ENCODE data around the gene PIP4K2A. TPM values are rescaled to one million over a fixed set of nuclear protein-coding genes. Genes with fewer than 3 reads are reported as not detected.
A peak's percentile ranks its signal among the peaks of the same experiment; 100 is the strongest.

Gene PIP4K2A
- total RNA-seq, 1 donor from 2014 or later, result 101 TPM

GRCh38 chr10:22588462-22588861 is 125.9 kb downstream of the PIP4K2A start:
- no peak for DNase-seq
- Mint-ChIP-seq H3K4me1 (peaks cover 2% of the 10 kb centered on the region), H3K27me3 (no peaks in the 10 kb centered on the region), H3K9me3 (no peaks in the 10 kb centered on the region), H3K4me3 (no peak overlapping the region), H3K27ac (no peak overlapping the region), H3K36me3 (ENCODE audit: low read depth) (peaks cover 45% of the 10 kb centered on the region)
- intact Hi-C loops (cut with micrococcal nuclease), result no loop called here

GRCh38 chr10:22583683-22584082 is 130.7 kb downstream of the PIP4K2A start:
- Mint-ChIP-seq H3K4me1 (peaks cover 7% of the 10 kb centered on the region), H3K36me3 (ENCODE audit: low read depth) (peaks cover 47% of the 10 kb centered on the region), H3K27ac (no peak overlapping the region), H3K27me3 (no peaks in the 10 kb centered on the region), H3K4me3 (no peak overlapping the region), H3K9me3 (no peaks in the 10 kb centered on the region)
- DNase-seq, result no peak
- intact Hi-C loops (cut with micrococcal nuclease), result no loop called here

DNA sequence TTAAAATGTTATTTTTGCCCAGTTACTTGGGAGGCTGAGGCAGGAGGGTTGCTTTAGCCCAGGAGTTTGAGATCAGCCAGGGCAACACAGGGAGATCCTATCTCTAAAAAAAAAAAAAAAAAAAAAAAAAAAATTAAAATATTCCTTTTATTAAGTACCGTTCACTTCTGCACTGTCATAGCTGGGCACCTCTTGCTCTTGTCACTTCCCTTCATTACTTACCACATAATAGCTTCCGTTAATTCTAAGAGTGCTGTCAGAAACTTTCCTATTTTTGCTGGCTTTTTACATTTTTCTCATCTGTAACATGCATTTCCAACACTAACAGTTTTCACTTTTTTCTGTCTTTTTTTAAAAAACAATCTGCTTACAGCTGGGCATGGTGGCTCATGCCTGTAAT is 132.9 kb downstream of the PIP4K2A start:
- Mint-ChIP-seq H3K27me3 (no peaks in the 10 kb centered on the region), H3K27ac (no peak overlapping the region), H3K9me3 (no peaks in the 10 kb centered on the region), H3K4me1 (peaks cover 13% of the 10 kb centered on the region), H3K4me3 (no peak overlapping the region), H3K36me3 (ENCODE audit: low read depth) (peaks cover 46% of the 10 kb centered on the region)
- intact Hi-C loops (cut with micrococcal nuclease), result no loop called here
- no peak for DNase-seq

GRCh38 chr10:22580711-22581110 is 133.7 kb downstream of the PIP4K2A start:
- intact Hi-C loops (cut with micrococcal nuclease), result no loop called here
- H3K4me3 Mint-ChIP-seq, result no peak overlapping the region
- H3K27me3 Mint-ChIP-seq, result no peaks in the 10 kb centered on the region
- peaks cover 11% of the 10 kb centered on the region for H3K4me1 Mint-ChIP-seq
- H3K36me3 Mint-ChIP-seq (ENCODE audit: low read depth), result peaks cover 44% of the 10 kb centered on the region
- H3K27ac Mint-ChIP-seq, result no peak overlapping the region
- no peak for DNase-seq
- H3K9me3 Mint-ChIP-seq, result no peaks in the 10 kb centered on the region

DNA sequence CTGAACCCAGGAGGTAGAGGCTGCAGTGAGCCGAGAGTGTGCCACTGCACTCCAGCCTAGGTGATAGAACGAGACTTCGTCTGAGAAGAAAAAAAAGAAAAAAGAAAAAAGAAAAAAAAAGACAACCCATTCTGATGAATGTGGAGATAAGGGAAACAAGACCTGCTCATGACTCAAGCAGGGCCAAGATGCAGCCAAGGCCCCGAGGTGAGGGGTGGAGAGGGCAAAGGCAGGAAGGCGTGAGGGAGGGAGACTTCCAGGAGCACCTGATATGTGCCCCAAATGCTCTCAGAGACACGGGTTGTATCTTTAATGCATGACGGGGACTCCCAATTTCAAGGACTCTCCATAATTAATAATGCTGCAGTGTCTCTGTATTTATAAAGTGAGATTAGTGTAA is 134.6 kb downstream of the PIP4K2A start:
- intact Hi-C loops (cut with micrococcal nuclease), result loop anchor here (10.0 kb wide), 2 partner anchors 145 to 335 kb away; no protein-coding TSS in a partner anchor
- Mint-ChIP-seq H3K4me1 (peaks cover 12% of the 10 kb centered on the region), H3K36me3 (ENCODE audit: low read depth) (peaks cover 48% of the 10 kb centered on the region), H3K9me3 (no peaks in the 10 kb centered on the region), H3K4me3 (no peak overlapping the region), H3K27ac (peak overlapping the region; percentile 38), H3K27me3 (no peaks in the 10 kb centered on the region)
- DNase-seq, result no peak

DNA sequence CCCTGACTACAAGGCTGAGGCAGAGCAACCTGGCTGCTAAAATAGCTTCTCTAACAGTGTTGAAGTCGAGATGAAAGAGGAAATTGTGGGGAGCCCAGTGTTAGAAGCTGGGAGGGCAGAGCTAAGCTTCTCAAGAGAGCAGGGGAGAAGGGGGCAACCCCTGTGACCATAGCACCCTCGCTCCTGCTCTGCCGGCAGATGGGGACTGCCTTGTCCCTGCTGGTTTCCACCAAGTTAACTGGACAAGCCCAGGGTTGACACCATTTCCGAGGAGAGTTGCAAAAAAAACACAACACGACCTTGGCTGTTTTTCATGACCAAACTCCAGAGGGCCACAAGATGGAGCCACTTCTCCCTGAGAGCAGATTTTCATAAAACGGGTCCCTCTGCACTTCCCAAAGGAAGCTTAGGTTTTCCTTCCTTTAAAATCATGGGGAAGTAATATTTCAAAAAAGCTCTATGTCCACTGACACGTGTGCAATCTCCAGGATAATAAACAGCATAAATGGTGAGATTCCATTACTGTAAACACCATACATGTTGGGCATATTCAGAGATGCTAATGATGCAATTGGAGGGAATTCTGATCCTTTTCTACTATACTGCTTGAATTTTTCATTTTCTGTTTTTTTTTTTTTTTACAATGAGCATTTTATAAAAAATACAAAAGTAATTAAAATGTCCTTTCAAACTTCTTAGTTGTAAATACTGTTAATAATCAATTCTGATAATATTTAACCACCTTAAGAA is 140.4 kb downstream of the PIP4K2A start:
- DNase-seq, result no peak
- H3K4me3 Mint-ChIP-seq, result no peak overlapping the region
- no peaks in the 10 kb centered on the region for H3K9me3 Mint-ChIP-seq
- no peaks in the 10 kb centered on the region for H3K27me3 Mint-ChIP-seq
- peaks cover 49% of the 10 kb centered on the region for H3K36me3 Mint-ChIP-seq (ENCODE audit: low read depth)
- H3K4me1 Mint-ChIP-seq, result peaks cover 36% of the 10 kb centered on the region
- no peak overlapping the region for H3K27ac Mint-ChIP-seq
- intact Hi-C loops (cut with micrococcal nuclease), result loop anchor here (5.0 to 10.0 kb wide), 4 partner anchors 139 to 413 kb away; partner anchors contain the start of gene COMMD3

DNA sequence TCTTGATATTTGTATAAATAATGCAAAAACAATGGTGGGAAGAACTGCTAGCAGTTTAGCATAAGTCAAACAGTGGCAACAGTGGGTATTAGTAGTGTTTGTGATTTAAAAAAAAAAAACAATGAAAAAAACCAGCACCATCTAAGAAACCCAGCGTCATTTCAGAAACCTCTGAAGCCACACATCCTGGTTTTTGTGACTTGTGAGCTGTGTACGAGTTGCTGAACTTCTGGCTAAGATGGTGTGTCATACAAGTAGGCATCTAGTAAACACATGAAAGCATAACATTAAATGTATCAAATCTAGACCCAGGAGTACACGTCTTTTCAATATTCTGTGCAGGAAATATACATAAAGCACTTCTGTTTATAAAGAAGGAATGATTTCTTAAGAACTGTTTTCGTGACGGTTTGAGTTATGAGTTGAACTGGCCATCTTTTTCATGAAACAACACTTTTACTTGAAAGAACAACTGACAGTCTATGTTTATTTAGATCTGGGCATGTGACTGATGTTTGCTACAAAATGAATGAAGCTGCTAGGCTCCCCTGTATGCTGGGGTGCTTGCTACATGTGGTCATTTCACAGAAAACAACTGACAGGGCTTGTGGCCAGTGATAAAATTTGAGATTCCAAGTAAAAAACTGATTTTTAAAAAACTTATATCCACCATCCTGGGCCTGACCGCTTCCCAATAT is 143.5 kb downstream of the PIP4K2A start:
- Mint-ChIP-seq H3K4me1 (peaks cover 40% of the 10 kb centered on the region), H3K27me3 (no peaks in the 10 kb centered on the region), H3K36me3 (ENCODE audit: low read depth) (peaks cover 64% of the 10 kb centered on the region), H3K4me3 (peak overlapping the region; percentile 30), H3K27ac (peak overlapping the region; percentile 91), H3K9me3 (no peaks in the 10 kb centered on the region)
- peak; percentile 82 for DNase-seq
- intact Hi-C loops (cut with micrococcal nuclease), result loop anchor here (1.0 to 10.0 kb wide), 9 partner anchors 59 to 568 kb away; partner anchors contain the start of genes COMMD3 and DNAJC1

DNA sequence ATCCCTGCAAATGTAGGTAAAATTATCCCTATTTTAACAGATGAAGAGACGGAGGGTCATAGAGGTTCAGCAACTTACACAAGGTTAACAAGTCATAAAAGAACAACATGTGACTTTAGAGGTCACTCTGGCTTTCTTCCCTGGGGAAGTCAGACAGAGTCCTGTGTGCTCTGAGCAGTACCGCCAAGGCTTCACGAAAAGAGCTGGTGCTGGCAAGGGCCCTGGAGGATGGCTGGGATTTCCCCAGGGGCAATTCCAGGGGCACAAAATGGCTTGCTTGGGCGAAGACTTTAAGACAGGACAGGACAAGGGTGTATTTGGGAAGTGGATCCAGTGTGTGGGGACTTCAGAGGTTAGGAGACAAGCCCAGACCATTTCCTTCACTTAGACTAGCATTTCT is 144.1 kb downstream of the PIP4K2A start:
- Mint-ChIP-seq H3K4me1 (peaks cover 40% of the 10 kb centered on the region), H3K27me3 (no peaks in the 10 kb centered on the region), H3K4me3 (peak overlapping the region; percentile 57), H3K9me3 (no peaks in the 10 kb centered on the region), H3K27ac (peak overlapping the region; percentile 91), H3K36me3 (ENCODE audit: low read depth) (peaks cover 59% of the 10 kb centered on the region)
- no peak for DNase-seq
- intact Hi-C loops (cut with micrococcal nuclease), result loop anchor here (1.0 to 10.0 kb wide), 8 partner anchors 85 to 567 kb away; partner anchors contain the start of genes COMMD3 and DNAJC1

DNA sequence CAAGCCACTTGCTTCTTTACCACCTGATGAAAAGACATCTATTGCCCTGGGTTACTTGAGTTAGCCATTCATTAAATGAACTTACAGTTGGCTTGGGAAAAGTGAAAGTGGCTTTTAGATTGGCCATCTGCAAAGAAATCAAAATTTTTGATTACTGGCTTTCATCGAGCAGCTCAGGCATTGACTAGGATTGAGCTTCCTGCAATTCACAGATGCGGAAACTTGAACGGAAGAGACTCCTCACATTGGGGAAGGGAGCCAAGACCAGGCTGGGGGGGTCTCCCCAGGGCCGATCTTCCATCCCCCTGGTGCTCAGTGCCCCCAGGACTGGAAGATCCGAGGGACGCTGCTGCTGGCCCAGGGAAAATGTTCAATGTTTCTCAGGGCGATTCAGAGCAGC is 145.4 kb downstream of the PIP4K2A start:
- H3K4me3 Mint-ChIP-seq, result no peak overlapping the region
- H3K27me3 Mint-ChIP-seq, result no peaks in the 10 kb centered on the region
- H3K36me3 Mint-ChIP-seq (ENCODE audit: low read depth), result peaks cover 67% of the 10 kb centered on the region
- H3K4me1 Mint-ChIP-seq, result peaks cover 47% of the 10 kb centered on the region
- intact Hi-C loops (cut with micrococcal nuclease), result no loop called here
- no peak overlapping the region for H3K27ac Mint-ChIP-seq
- no peaks in the 10 kb centered on the region for H3K9me3 Mint-ChIP-seq
- DNase-seq, result no peak

DNA sequence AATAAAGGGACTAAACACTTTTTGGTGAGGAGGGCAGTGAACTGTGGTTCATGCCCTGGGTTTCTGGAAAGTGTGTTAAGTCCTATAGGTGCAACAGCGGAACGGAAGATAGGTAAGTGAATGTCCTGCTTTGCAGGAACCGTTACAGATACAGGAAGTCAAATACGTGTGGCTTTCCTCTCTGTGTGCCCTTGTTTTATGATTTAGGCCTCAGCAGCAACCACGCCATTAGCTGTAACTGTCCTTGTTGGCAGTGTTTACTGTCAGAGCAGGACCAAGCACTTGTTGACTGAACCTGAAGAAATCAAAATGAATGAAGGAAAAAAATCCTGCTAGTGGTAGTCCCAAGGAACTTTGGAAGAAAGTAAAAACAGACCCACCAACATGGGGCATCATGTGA is 150.3 kb downstream of the PIP4K2A start:
- Mint-ChIP-seq H3K4me1 (peaks cover 22% of the 10 kb centered on the region), H3K36me3 (ENCODE audit: low read depth) (peaks cover 48% of the 10 kb centered on the region), H3K27ac (peak overlapping the region; percentile 47), H3K9me3 (no peaks in the 10 kb centered on the region), H3K27me3 (no peaks in the 10 kb centered on the region), H3K4me3 (no peak overlapping the region)
- no peak for DNase-seq
- intact Hi-C loops (cut with micrococcal nuclease), result no loop called here

GRCh38 chr10:22561909-22562308 is 152.5 kb downstream of the PIP4K2A start:
- intact Hi-C loops (cut with micrococcal nuclease), result no loop called here

DNA sequence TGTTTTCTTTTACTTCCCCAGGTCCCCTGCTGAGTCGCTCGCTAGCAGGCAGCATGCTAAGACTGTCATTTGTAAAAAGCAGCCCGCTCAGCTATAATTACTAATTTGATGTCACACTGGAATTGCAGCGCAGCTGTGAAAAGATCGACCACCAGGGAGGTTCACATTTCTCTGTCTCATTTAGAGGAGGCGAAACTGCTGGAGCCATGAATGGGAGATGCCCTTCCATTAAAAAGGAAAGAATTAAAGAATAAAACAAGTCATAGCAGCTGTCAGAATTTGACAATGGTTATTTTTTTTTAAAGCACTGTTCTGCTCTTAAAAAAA is 153.5 kb downstream of the PIP4K2A start:
- Mint-ChIP-seq H3K27me3 (no peaks in the 10 kb centered on the region), H3K9me3 (no peaks in the 10 kb centered on the region), H3K4me1 (peaks cover 15% of the 10 kb centered on the region), H3K4me3 (no peak overlapping the region), H3K27ac (no peak overlapping the region), H3K36me3 (ENCODE audit: low read depth) (peaks cover 26% of the 10 kb centered on the region)
- DNase-seq, result no peak
- intact Hi-C loops (cut with micrococcal nuclease), result no loop called here

More at GRCh38 chr10:22561909-22562308, 152.5 kb downstream of the PIP4K2A start:
- Mint-ChIP-seq H3K27me3 (no peaks in the 10 kb centered on the region), H3K4me3 (no peak overlapping the region), H3K36me3 (ENCODE audit: low read depth) (peaks cover 33% of the 10 kb centered on the region), H3K9me3 (no peaks in the 10 kb centered on the region), H3K27ac (no peak overlapping the region), H3K4me1 (peaks cover 19% of the 10 kb centered on the region)
- no peak for DNase-seq

GRCh38 chr10:22560096-22560912 is 154.1 kb downstream of the PIP4K2A start:
- H3K27ac Mint-ChIP-seq, result no peak overlapping the region
- intact Hi-C loops (cut with micrococcal nuclease), result no loop called here
- no peak overlapping the region for H3K4me3 Mint-ChIP-seq
- H3K4me1 Mint-ChIP-seq, result peaks cover 15% of the 10 kb centered on the region
- no peak for DNase-seq
- H3K36me3 Mint-ChIP-seq (ENCODE audit: low read depth), result peaks cover 26% of the 10 kb centered on the region
- no peaks in the 10 kb centered on the region for H3K9me3 Mint-ChIP-seq
- H3K27me3 Mint-ChIP-seq, result no peaks in the 10 kb centered on the region

- DNase-seq, result no peak
- Mint-ChIP-seq H3K4me1 (peaks cover 5% of the 10 kb centered on the region), H3K9me3 (no peaks in the 10 kb centered on the region), H3K36me3 (ENCODE audit: low read depth) (peaks cover 17% of the 10 kb centered on the region), H3K4me3 (no peak overlapping the region), H3K27ac (no peak overlapping the region), H3K27me3 (no peaks in the 10 kb centered on the region)
- intact Hi-C loops (cut with micrococcal nuclease), result no loop called here
Measured at GRCh38 chr10:22557321-22557720, 157.1 kb downstream of the PIP4K2A start.

Measured in activated CD4-positive, alpha-beta T cell treated with anti-CD3 and anti-CD28 coated beads, Interleukin-2, amount 10 ng/mL, durations not matched to agents 24 days and 14 days (primary cell).